Liver (tissue), 9 donors: ENCODE measurements around the gene ZNF655. TPM values are rescaled to one million over a fixed set of nuclear protein-coding genes. Genes with fewer than 3 reads are reported as not detected.

Experiments
- DNase-seq: peaks from one replicate; pipeline ENCODE4 v3.0.0-alpha.2; 2017; ENCODE audit warnings: low spot score
- H3K27ac ChIP-seq, 2 donors: one replicate each; pipeline ENCODE4 v1.7.0; 2013; ENCODE audit warnings: inconsistent platforms in 2 of 2, low read length in 2 of 2, control low read depth in 1 of 2, low read depth in 1 of 2, mild to moderate bottlenecking in 1 of 2
- H3K27me3 ChIP-seq, 4 donors: one replicate each; pipeline versions ENCODE4 v1.6.1 to v1.7.0; 2013; ENCODE audit warnings: low read length in 3 of 4, inconsistent platforms in 1 of 4, mild to moderate bottlenecking in 1 of 4, moderate library complexity in 1 of 4; ENCODE audit not compliant: control insufficient read depth in 4 of 4, insufficient read depth in 4 of 4
- H3K36me3 ChIP-seq, 4 donors: one replicate each; pipeline versions ENCODE4 v1.6.1 to v1.7.0; 2013; ENCODE audit warnings: low read length in 3 of 4, mild to moderate bottlenecking in 3 of 4, low read depth in 1 of 4, moderate library complexity in 1 of 4; ENCODE audit not compliant: control insufficient read depth in 4 of 4, insufficient read depth in 3 of 4
- H3K4me1 ChIP-seq, 4 donors: one replicate each; pipeline versions ENCODE4 v1.6.1 to v1.7.0; 2013; ENCODE audit warnings: low read length in 3 of 4, mild to moderate bottlenecking in 3 of 4, moderate library complexity in 1 of 4; ENCODE audit not compliant: control insufficient read depth in 4 of 4, insufficient read depth in 4 of 4
- H3K4me3 ChIP-seq, 3 donors: one replicate each; pipeline versions ENCODE4 v1.6.1 to v1.7.0; 2013; ENCODE audit warnings: low read length in 3 of 3, control low read depth in 1 of 3, low read depth in 1 of 3, mild to moderate bottlenecking in 1 of 3
- H3K9ac ChIP-seq, 2 donors: one replicate each; pipeline ENCODE4 v1.7.0; 2013; ENCODE audit warnings: low read length in 2 of 2, mild to moderate bottlenecking in 2 of 2, moderate library complexity in 2 of 2, control low read depth in 1 of 2, low read depth in 1 of 2
- H3K9me3 ChIP-seq, 4 donors: one replicate each; pipeline versions ENCODE4 v1.6.1 to v1.7.0; 2013; ENCODE audit warnings: low read length in 3 of 4; ENCODE audit not compliant: control insufficient read depth in 4 of 4
- EGR1 ChIP-seq, 2 donors: IDR thresholded peaks; 2 replicates each; pipeline ENCODE4 v1.6.1; 2016 to 2018; ENCODE audit warnings: antibody characterized with exemption in 2 of 2, low read depth in 2 of 2
- FOXA1 ChIP-seq: IDR thresholded peaks from 2 replicates; pipeline ENCODE4 v1.6.1; 2016; ENCODE audit warnings: antibody characterized with exemption
- FOXA2 ChIP-seq: IDR thresholded peaks from 2 replicates; pipeline ENCODE4 v1.6.1; 2016; ENCODE audit warnings: antibody characterized with exemption
- GABPA ChIP-seq, 2 donors: IDR thresholded peaks in 1 of 2; conservative IDR thresholded peaks in 1 of 2; 2 replicates each; pipeline ENCODE4 v1.6.1; 2016; ENCODE audit warnings: antibody characterized with exemption in 2 of 2, mild to moderate bottlenecking in 1 of 2, moderate library complexity in 1 of 2
- HNF4A ChIP-seq, 2 donors: conservative IDR thresholded peaks; 2 replicates each; pipeline ENCODE4 v1.6.1; 2016; ENCODE audit warnings: antibody characterized with exemption in 2 of 2, mild to moderate bottlenecking in 2 of 2
- HNF4G ChIP-seq: IDR thresholded peaks from 2 replicates; pipeline ENCODE4 v1.6.1; 2016; ENCODE audit warnings: antibody characterized with exemption
- JUND ChIP-seq, 2 donors: IDR thresholded peaks; 2 replicates each; pipeline ENCODE4 v1.6.1; 2016; ENCODE audit warnings: antibody characterized with exemption in 2 of 2
- NR2F2 ChIP-seq: IDR thresholded peaks from 2 replicates; pipeline ENCODE4 v1.6.1; 2016; ENCODE audit warnings: antibody characterized with exemption
- RAD21 ChIP-seq, 2 donors: IDR thresholded peaks; 2 replicates each; pipeline ENCODE4 v1.6.1; 2016; ENCODE audit warnings: antibody characterized with exemption in 2 of 2, mild to moderate bottlenecking in 2 of 2
- RXRA ChIP-seq, 2 donors: IDR thresholded peaks; 2 replicates each; pipeline ENCODE4 v1.6.1; 2017 to 2018; ENCODE audit warnings: antibody characterized with exemption in 2 of 2, mild to moderate bottlenecking in 1 of 2
- SP1 ChIP-seq: IDR thresholded peaks from 2 replicates; pipeline ENCODE4 v1.6.1; 2018; ENCODE audit warnings: antibody characterized with exemption, mild to moderate bottlenecking
- TAF1 ChIP-seq: conservative IDR thresholded peaks from 2 replicates; pipeline ENCODE4 v1.6.1; 2016; ENCODE audit warnings: antibody characterized with exemption, mild to moderate bottlenecking
- YY1 ChIP-seq: IDR thresholded peaks from 2 replicates; pipeline ENCODE4 v1.6.1; 2016; ENCODE audit warnings: antibody characterized with exemption, mild to moderate bottlenecking
- WGBS: extraction: QIAGEN DNeasy Blood & Tissue Kit; methylation state at CpG from one replicate; pipeline ENCODE4 v1.1.7; 2013; 5-methylcytosine and 5-hydroxymethylcytosine counted together
- polyA plus RNA-seq, 2 donors: library from polyadenylated mRNA; stranded (reverse) in 1 of 2; unstranded in 1 of 2; fragments of 200-250 nt in 1 of 2; fragments of >200 nt in 1 of 2; fragmentation: Nextera tagmentation in 1 of 2; extraction: Ambion mirVana in 1 of 2; gene quantifications; one replicate each; pipeline versions ENCODE4 v1.2.1 to v1.2.3, GENCODE V29; 2013 to 2015
- total RNA-seq, 2 donors: library from RNA; depleted of rRNA; stranded (reverse); fragments of >200 nt; gene quantifications; one replicate each; pipeline ENCODE4 v1.2.3, GENCODE V29; 2014
- TF ChIP-seq, protein P1 (sequence below): IDR thresholded peaks from 2 replicates; pipeline ENCODE4 v1.6.1; 2016; ENCODE audit warnings: antibody characterized with exemption, mild to moderate bottlenecking
- TF ChIP-seq, protein P2 (sequence below): IDR thresholded peaks from 2 replicates; pipeline ENCODE4 v1.6.1; 2016; ENCODE audit warnings: antibody characterized with exemption
- TF ChIP-seq, protein P3 (sequence below): IDR thresholded peaks from 2 replicates; pipeline ENCODE4 v1.6.1; 2016; ENCODE audit warnings: antibody characterized with exemption
- TF ChIP-seq, protein P4 (sequence below): fragments of 150-350 bp; IDR thresholded peaks from 2 replicates; pipeline ENCODE4 v1.5.1; 2017; ENCODE audit warnings: improper control_type of control experiment, low read depth, low read length; ENCODE audit not compliant: missing input control
- TF ChIP-seq, protein P5 (sequence below): IDR thresholded peaks from 2 replicates; pipeline ENCODE4 v1.6.1; 2016; ENCODE audit warnings: antibody characterized with exemption
- donor health status: healthy.
- donor health status: healthy.
- donor health status: healthy.
- donor health status: healthy.
- donor health status: healthy.

The ZNF655 gene
- total and polyA plus RNA-seq, 4 donors, result 15.9 to 59.7 (median 32.4) TPM

DNA sequence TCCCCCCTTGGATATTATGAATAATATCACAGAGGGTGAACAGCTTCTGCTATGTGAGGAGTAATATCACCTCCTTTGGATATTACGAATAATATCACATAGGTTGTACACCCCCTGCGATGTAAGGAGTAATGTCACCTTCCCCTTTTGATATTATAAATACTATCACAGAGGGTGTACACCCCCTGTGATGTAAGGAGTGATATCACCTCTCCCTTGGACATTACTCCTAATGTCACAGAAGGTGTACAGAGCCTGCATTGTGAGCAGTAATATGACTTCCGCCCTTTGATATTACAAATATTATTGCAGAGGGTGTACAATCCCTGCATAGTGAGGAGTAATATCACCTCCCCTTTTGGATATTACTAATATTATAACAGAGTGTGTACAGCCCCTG lies 30.4 kb downstream of the ZNF655 start:
- Histone ChIP-seq H3K27me3 (peaks cover 0 to 4% (median 0%) of the 10 kb centered on the region in 4 donors), H3K27ac (no peak overlapping the region), H3K9ac (no peak overlapping the region), H3K4me1 (no peaks in the 10 kb centered on the region), H3K9me3 (no peaks in the 10 kb centered on the region), H3K36me3 (no peaks in the 10 kb centered on the region), H3K4me3 (no peak overlapping the region)
- TF ChIP-seq SP1 (no peak), FOXA1 (no peak), EGR1 (IDR thresholded peaks at IDR 0.05; ENCODE audit: low read depth in 2 of 2) (no peak), HNF4A (conservative IDR thresholded peaks at IDR 0.05) (no peak), RAD21 (IDR thresholded peaks at IDR 0.05) (no peak), GABPA (IDR thresholded peaks at IDR 0.05 in 1 of 2, conservative IDR thresholded peaks at IDR 0.05 in 1 of 2) (no peak), NR2F2 (no peak), TAF1 (no peak), HNF4G (no peak), JUND (IDR thresholded peaks at IDR 0.05) (no peak), RXRA (IDR thresholded peaks at IDR 0.05) (no peak), FOXA2 (no peak), YY1 (no peak)
- TF ChIP-seq, protein P1, sequence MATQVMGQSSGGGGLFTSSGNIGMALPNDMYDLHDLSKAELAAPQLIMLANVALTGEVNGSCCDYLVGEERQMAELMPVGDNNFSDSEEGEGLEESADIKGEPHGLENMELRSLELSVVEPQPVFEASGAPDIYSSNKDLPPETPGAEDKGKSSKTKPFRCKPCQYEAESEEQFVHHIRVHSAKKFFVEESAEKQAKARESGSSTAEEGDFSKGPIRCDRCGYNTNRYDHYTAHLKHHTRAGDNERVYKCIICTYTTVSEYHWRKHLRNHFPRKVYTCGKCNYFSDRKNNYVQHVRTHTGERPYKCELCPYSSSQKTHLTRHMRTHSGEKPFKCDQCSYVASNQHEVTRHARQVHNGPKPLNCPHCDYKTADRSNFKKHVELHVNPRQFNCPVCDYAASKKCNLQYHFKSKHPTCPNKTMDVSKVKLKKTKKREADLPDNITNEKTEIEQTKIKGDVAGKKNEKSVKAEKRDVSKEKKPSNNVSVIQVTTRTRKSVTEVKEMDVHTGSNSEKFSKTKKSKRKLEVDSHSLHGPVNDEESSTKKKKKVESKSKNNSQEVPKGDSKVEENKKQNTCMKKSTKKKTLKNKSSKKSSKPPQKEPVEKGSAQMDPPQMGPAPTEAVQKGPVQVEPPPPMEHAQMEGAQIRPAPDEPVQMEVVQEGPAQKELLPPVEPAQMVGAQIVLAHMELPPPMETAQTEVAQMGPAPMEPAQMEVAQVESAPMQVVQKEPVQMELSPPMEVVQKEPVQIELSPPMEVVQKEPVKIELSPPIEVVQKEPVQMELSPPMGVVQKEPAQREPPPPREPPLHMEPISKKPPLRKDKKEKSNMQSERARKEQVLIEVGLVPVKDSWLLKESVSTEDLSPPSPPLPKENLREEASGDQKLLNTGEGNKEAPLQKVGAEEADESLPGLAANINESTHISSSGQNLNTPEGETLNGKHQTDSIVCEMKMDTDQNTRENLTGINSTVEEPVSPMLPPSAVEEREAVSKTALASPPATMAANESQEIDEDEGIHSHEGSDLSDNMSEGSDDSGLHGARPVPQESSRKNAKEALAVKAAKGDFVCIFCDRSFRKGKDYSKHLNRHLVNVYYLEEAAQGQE, result no peak
- TF ChIP-seq, protein P2, sequence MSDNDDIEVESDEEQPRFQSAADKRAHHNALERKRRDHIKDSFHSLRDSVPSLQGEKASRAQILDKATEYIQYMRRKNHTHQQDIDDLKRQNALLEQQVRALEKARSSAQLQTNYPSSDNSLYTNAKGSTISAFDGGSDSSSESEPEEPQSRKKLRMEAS, result no peak
- TF ChIP-seq, protein P3, sequence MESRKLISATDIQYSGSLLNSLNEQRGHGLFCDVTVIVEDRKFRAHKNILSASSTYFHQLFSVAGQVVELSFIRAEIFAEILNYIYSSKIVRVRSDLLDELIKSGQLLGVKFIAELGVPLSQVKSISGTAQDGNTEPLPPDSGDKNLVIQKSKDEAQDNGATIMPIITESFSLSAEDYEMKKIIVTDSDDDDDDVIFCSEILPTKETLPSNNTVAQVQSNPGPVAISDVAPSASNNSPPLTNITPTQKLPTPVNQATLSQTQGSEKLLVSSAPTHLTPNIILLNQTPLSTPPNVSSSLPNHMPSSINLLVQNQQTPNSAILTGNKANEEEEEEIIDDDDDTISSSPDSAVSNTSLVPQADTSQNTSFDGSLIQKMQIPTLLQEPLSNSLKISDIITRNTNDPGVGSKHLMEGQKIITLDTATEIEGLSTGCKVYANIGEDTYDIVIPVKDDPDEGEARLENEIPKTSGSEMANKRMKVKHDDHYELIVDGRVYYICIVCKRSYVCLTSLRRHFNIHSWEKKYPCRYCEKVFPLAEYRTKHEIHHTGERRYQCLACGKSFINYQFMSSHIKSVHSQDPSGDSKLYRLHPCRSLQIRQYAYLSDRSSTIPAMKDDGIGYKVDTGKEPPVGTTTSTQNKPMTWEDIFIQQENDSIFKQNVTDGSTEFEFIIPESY, result no peak
- TF ChIP-seq, protein P4, sequence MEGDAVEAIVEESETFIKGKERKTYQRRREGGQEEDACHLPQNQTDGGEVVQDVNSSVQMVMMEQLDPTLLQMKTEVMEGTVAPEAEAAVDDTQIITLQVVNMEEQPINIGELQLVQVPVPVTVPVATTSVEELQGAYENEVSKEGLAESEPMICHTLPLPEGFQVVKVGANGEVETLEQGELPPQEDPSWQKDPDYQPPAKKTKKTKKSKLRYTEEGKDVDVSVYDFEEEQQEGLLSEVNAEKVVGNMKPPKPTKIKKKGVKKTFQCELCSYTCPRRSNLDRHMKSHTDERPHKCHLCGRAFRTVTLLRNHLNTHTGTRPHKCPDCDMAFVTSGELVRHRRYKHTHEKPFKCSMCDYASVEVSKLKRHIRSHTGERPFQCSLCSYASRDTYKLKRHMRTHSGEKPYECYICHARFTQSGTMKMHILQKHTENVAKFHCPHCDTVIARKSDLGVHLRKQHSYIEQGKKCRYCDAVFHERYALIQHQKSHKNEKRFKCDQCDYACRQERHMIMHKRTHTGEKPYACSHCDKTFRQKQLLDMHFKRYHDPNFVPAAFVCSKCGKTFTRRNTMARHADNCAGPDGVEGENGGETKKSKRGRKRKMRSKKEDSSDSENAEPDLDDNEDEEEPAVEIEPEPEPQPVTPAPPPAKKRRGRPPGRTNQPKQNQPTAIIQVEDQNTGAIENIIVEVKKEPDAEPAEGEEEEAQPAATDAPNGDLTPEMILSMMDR, result no peak
- TF ChIP-seq, protein P5, sequence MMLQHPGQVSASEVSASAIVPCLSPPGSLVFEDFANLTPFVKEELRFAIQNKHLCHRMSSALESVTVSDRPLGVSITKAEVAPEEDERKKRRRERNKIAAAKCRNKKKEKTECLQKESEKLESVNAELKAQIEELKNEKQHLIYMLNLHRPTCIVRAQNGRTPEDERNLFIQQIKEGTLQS, result no peak
- 84% methylated on average over 3 of the region's 3 CpGs for WGBS
- DNase-seq, result no peak
